Activated B cell treated with CpG ODN at 0.5 μM for 24 hours (primary cell): ENCODE measurements around the gene NXPE1. TPM values are rescaled to one million over a fixed set of nuclear protein-coding genes. Genes with fewer than 3 reads are reported as not detected.

ENCODE experiments used
- ATAC-seq: fragments of 200-7000 bp; cut with Tn5 transposase; one replicate; pipeline ENCODE4 v1.10.0; 2021; ENCODE audit warnings: low read depth, mild to moderate bottlenecking, moderate library complexity
- CTCF ChIA-PET: fragments of 350-600 bp; sonication (Branson Sonifier 250); formaldehyde crosslinking; loops from one replicate; lab custom pipeline; 2021; ENCODE audit warnings: antibody characterized with exemption; lab: Charles Lee
- POLR2A ChIA-PET: fragments of 350-600 bp; sonication (Branson Sonifier 250); formaldehyde crosslinking; loops from one replicate; lab custom pipeline; 2021; ENCODE audit warnings: antibody characterized with exemption; lab: Charles Lee
- DNase-seq: peaks from one replicate; pipeline ENCODE4 v3.0.0; 2022
- H3K27ac Mint-ChIP-seq: one replicate; pipeline ENCODE4 v1.8.0; 2020; ENCODE audit warnings: mixed read lengths
- H3K27me3 Mint-ChIP-seq: one replicate; pipeline ENCODE4 v1.8.0; 2021; ENCODE audit warnings: mixed read lengths
- H3K36me3 Mint-ChIP-seq: one replicate; pipeline ENCODE4 v1.8.0; 2021; ENCODE audit warnings: low read depth, mixed read lengths
- H3K4me1 Mint-ChIP-seq: one replicate; pipeline ENCODE4 v1.8.0; 2021; ENCODE audit warnings: mixed read lengths
- H3K4me3 Mint-ChIP-seq: one replicate; pipeline ENCODE4 v1.8.0; 2020; ENCODE audit warnings: mild to moderate bottlenecking, mixed read lengths
- H3K9me3 Mint-ChIP-seq: one replicate; pipeline ENCODE4 v1.8.0; 2020; ENCODE audit warnings: mixed read lengths
- intact Hi-C: fragments of 100-400 bp; cut with micrococcal nuclease; formaldehyde crosslinking; loops from one replicate; pipeline ENCODE4 v1.15.1; 2024
- total RNA-seq: library from RNA; stranded (reverse); gene quantifications from 2 replicates; pipeline ENCODE4 v1.2.3, GENCODE V29; 2022
- TF ChIP-seq, protein P1 (sequence below): fragments of 200-600 bp; IDR thresholded peaks from one replicate; pipeline ENCODE4 v1.8.0; 2022; ENCODE audit warnings: antibody characterized with exemption, mild to moderate bottlenecking

The NXPE1 gene
- total RNA-seq, 1 donor from 2014 or later = not detected

DNA sequence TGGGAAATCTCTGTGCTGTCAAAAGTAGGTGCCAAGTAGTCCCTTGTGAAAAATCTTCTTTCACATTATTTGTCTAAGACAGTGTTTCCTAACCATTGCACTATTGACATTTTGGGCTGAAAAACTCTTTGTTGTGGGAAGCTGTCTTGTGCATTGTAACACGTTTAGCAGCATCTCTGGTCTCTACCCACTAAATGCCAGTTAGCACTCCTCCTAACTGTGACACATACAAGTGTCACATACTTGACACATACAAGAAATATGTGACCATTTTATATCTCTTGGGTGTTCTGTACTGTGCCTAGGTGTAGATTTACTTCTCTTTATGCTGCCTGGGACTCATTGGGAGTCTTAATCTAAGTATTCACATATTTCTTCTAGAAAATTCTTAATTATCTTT is 57.8 kb downstream of the NXPE1 start:
- H3K4me1 Mint-ChIP-seq = no peaks in the 10 kb centered on the region
- no peak overlapping the region for H3K4me3 Mint-ChIP-seq
- no peaks in the 10 kb centered on the region for H3K9me3 Mint-ChIP-seq
- H3K27me3 Mint-ChIP-seq = peaks cover 23% of the 10 kb centered on the region
- ATAC-seq = no peak
- ChIA-PET POLR2A (no interaction called here), CTCF (no interaction called here)
- no peak overlapping the region for H3K27ac Mint-ChIP-seq
- no peaks in the 10 kb centered on the region for H3K36me3 Mint-ChIP-seq
- intact Hi-C loops = no loop called here
- DNase-seq = no peak
- TF ChIP-seq, protein P1, sequence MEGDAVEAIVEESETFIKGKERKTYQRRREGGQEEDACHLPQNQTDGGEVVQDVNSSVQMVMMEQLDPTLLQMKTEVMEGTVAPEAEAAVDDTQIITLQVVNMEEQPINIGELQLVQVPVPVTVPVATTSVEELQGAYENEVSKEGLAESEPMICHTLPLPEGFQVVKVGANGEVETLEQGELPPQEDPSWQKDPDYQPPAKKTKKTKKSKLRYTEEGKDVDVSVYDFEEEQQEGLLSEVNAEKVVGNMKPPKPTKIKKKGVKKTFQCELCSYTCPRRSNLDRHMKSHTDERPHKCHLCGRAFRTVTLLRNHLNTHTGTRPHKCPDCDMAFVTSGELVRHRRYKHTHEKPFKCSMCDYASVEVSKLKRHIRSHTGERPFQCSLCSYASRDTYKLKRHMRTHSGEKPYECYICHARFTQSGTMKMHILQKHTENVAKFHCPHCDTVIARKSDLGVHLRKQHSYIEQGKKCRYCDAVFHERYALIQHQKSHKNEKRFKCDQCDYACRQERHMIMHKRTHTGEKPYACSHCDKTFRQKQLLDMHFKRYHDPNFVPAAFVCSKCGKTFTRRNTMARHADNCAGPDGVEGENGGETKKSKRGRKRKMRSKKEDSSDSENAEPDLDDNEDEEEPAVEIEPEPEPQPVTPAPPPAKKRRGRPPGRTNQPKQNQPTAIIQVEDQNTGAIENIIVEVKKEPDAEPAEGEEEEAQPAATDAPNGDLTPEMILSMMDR = no peak

DNA sequence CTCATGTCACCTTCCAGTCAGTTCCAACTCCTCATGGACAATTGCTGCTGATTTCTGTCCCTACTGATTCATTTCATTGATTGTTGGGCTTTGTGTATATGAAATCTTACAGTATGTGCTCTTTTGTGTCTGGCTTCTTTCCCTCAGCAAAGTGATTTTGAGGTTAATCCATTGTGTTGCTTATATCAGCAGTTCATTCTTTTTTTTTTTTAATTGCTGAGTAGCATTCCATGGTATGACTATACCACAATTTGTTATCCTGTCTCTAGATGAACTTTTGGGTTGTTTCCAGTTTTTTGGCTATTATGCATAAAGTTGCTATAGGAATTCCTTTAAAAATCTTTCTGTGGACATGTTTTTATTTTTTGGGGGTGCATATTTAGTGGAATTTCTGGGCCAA is 59.9 kb downstream of the NXPE1 start:
- Mint-ChIP-seq H3K9me3 (no peaks in the 10 kb centered on the region), H3K36me3 (no peaks in the 10 kb centered on the region), H3K4me1 (no peaks in the 10 kb centered on the region), H3K27me3 (peaks cover 15% of the 10 kb centered on the region), H3K4me3 (no peak overlapping the region), H3K27ac (no peak overlapping the region)
- ChIA-PET POLR2A (no interaction called here), CTCF (no interaction called here)
- TF ChIP-seq, protein P1 = no peak
- DNase-seq (no peak), ATAC-seq (no peak)
- intact Hi-C loops = no loop called here

- POLR2A ChIA-PET = no interaction called here
- no peaks in the 10 kb centered on the region for H3K4me1 Mint-ChIP-seq
- H3K27me3 Mint-ChIP-seq = peaks cover 9% of the 10 kb centered on the region
- DNase-seq (no peak), ATAC-seq (no peak)
- H3K9me3 Mint-ChIP-seq = peaks cover under 1% of the 10 kb centered on the region
- TF ChIP-seq, protein P1 = no peak
- intact Hi-C loops = no loop called here
- H3K27ac Mint-ChIP-seq = no peak overlapping the region
- no peak overlapping the region for H3K4me3 Mint-ChIP-seq
- CTCF ChIA-PET = no interaction called here
- no peaks in the 10 kb centered on the region for H3K36me3 Mint-ChIP-seq
Measured at GRCh38 chr11:114496915-114497314, 62.8 kb downstream of the NXPE1 start.

- POLR2A ChIA-PET = no interaction called here
Measured at GRCh38 chr11:114483929-114484328, 75.8 kb downstream of the NXPE1 start.

GRCh38 chr11:114482114-114482513 is 77.6 kb downstream of the NXPE1 start:
- CTCF ChIA-PET = no interaction called here
- Mint-ChIP-seq H3K9me3 (no peaks in the 10 kb centered on the region), H3K27me3 (peaks cover 3% of the 10 kb centered on the region), H3K36me3 (no peaks in the 10 kb centered on the region), H3K4me1 (peaks cover 8% of the 10 kb centered on the region), H3K27ac (no peak overlapping the region), H3K4me3 (no peak overlapping the region)
- ATAC-seq = no peak
- intact Hi-C loops = no loop called here
- no peak for DNase-seq
- POLR2A ChIA-PET = no interaction called here
- TF ChIP-seq, protein P1 = no peak

More at GRCh38 chr11:114483929-114484328, 75.8 kb downstream of the NXPE1 start:
- intact Hi-C loops = no loop called here
- H3K4me1 Mint-ChIP-seq = peaks cover 8% of the 10 kb centered on the region
- ATAC-seq (no peak), DNase-seq (no peak)
- TF ChIP-seq, protein P1 = no peak
- no peaks in the 10 kb centered on the region for H3K9me3 Mint-ChIP-seq
- peaks cover 3% of the 10 kb centered on the region for H3K27me3 Mint-ChIP-seq
- H3K27ac Mint-ChIP-seq = no peak overlapping the region
- CTCF ChIA-PET = no interaction called here
- H3K36me3 Mint-ChIP-seq = no peaks in the 10 kb centered on the region
- no peak overlapping the region for H3K4me3 Mint-ChIP-seq
